H1 (cell line): ENCODE data around the gene DOK6. TPM values are rescaled to one million over a fixed set of nuclear protein-coding genes. Genes with fewer than 3 reads are reported as not detected.

Experiments
- CTCF ChIA-PET: fragments of 300-600 bp; sonication (Branson Sonifier 250); formaldehyde crosslinking; loops from one replicate; lab custom pipeline; 2021; ENCODE audit not compliant: partially characterized antibody; lab: Charles Lee
- POLR2A ChIA-PET: fragments of 300-600 bp; sonication (Branson Sonifier 250); formaldehyde crosslinking; loops from one replicate; lab custom pipeline; 2021; ENCODE audit warnings: inconsistent platforms; ENCODE audit not compliant: partially characterized antibody; lab: Charles Lee
- DNase-seq, 2 experiments: peaks; one replicate each; pipeline versions ENCODE4 v3.0.0 to v3.0.0-alpha.2; 2010 to 2022; ENCODE audit warnings: low spot score in 2 of 2, low read depth in 1 of 2, mixed read lengths in 1 of 2
- FAIRE-seq: peaks from 2 replicates; lab custom pipeline; 2011; peaks lifted over from hg19 to GRCh38; lab: Jason Lieb, UNC
- H2AFZ ChIP-seq: 2 replicates; pipeline ENCODE4 v1.8.1; 2012; ENCODE audit warnings: low read length, inconsistent platforms
- H2AK5ac ChIP-seq: 2 replicates; pipeline ENCODE4 v1.6.1; 2013; ENCODE audit warnings: low read depth, low read length
- H2BK120ac ChIP-seq: replicated peaks from 2 replicates; pipeline ENCODE3; 2013; ENCODE audit warnings: low read depth, low read length, inconsistent platforms
- H2BK12ac ChIP-seq: 2 replicates; pipeline ENCODE4 v1.6.1; 2013; ENCODE audit warnings: low read depth, low read length
- H2BK15ac ChIP-seq: 2 replicates; pipeline ENCODE4 v1.6.1; 2013; ENCODE audit warnings: low read length
- H2BK20ac ChIP-seq: 2 replicates; pipeline ENCODE4 v1.6.1; 2013; ENCODE audit warnings: low read length
- H2BK5ac ChIP-seq: 2 replicates; pipeline ENCODE4 v1.6.1; 2013; ENCODE audit warnings: low read depth, low read length
- H3K14ac ChIP-seq: 2 replicates; pipeline ENCODE4 v1.6.1; 2013; ENCODE audit warnings: inconsistent platforms; ENCODE audit not compliant: insufficient read length
- H3K18ac ChIP-seq: 2 replicates; pipeline ENCODE4 v1.6.1; 2013; ENCODE audit warnings: low read length; ENCODE audit errors: extremely low read depth
- H3K23ac ChIP-seq: 2 replicates; pipeline ENCODE4 v1.6.1; 2013; ENCODE audit warnings: inconsistent platforms; ENCODE audit not compliant: insufficient read length
- H3K23me2 ChIP-seq: 2 replicates; pipeline ENCODE4 v1.6.1; 2013; ENCODE audit warnings: low read depth, low read length
- H3K27ac ChIP-seq: 2 replicates; pipeline ENCODE4 v1.6.1; 2011; ENCODE audit warnings: low read depth, low read length, inconsistent platforms
- H3K27me3 ChIP-seq, 4 experiments: replicated peaks in 1 of 4; 1 replicate in 1 of 4; 2 replicates in 3 of 4; pipeline versions ENCODE4 v1.6.1 to v1.8.1; 2011 to 2013; ENCODE audit warnings: low read length in 3 of 4, mild to moderate bottlenecking in 3 of 4, inconsistent platforms in 2 of 4, mixed read lengths in 2 of 4, moderate library complexity in 1 of 4; ENCODE audit not compliant: control insufficient read depth in 3 of 4, insufficient read depth in 3 of 4; ENCODE audit errors: extremely low read depth in 1 of 4
- H3K36me3 ChIP-seq, 4 experiments: 2 replicates each; pipeline versions ENCODE4 v1.6.1 to v1.8.1; 2011 to 2013; ENCODE audit warnings: mild to moderate bottlenecking in 4 of 4, low read length in 3 of 4, moderate library complexity in 2 of 4, control low read depth in 1 of 4, inconsistent platforms in 1 of 4; ENCODE audit not compliant: insufficient read depth in 4 of 4, control insufficient read depth in 2 of 4
- H3K4ac ChIP-seq: replicated peaks from 2 replicates; pipeline ENCODE3; 2013; ENCODE audit warnings: low read length, low read depth, mixed read lengths, inconsistent platforms; ENCODE audit not compliant: insufficient read length
- H3K4me1 ChIP-seq, 4 experiments: replicated peaks in 1 of 4; 1 replicate in 1 of 4; 2 replicates in 3 of 4; pipeline versions ENCODE4 v1.6.1 to v1.8.1; 2011 to 2013; ENCODE audit warnings: low read length in 3 of 4, inconsistent platforms in 2 of 4, mixed read lengths in 1 of 4; ENCODE audit not compliant: insufficient read depth in 4 of 4, control insufficient read depth in 3 of 4
- H3K4me2 ChIP-seq, 2 experiments: 2 replicates each; pipeline versions ENCODE4 v1.6.1 to v1.8.1; 2011 to 2013; ENCODE audit warnings: low read depth in 2 of 2, low read length in 2 of 2, control low read depth in 1 of 2, inconsistent platforms in 1 of 2, mild to moderate bottlenecking in 1 of 2; ENCODE audit not compliant: insufficient read depth in 1 of 2
- H3K4me3 ChIP-seq, 4 experiments: fragments of 200-600, 300-600 bp in 1 of 4; sonication (generic), shearing (Covaris generic), sonication (Bioruptor Twin) in 1 of 4; 2 replicates each; pipeline versions ENCODE4 v1.5.1 to v1.8.1; 2011 to 2016; ENCODE audit warnings: low read length in 4 of 4, low read depth in 3 of 4, control low read depth in 2 of 4, inconsistent platforms in 2 of 4, mild to moderate bottlenecking in 2 of 4, mixed read lengths in 1 of 4, moderate library complexity in 1 of 4; ENCODE audit not compliant: insufficient read depth in 2 of 4; ENCODE audit errors: extremely low read depth in 1 of 4
- H3K56ac ChIP-seq: replicated peaks from 2 replicates; pipeline ENCODE3; 2013; ENCODE audit warnings: low read depth, mild to moderate bottlenecking, mixed read lengths, low read length, inconsistent platforms; ENCODE audit not compliant: insufficient read length
- H3K79me1 ChIP-seq: 2 replicates; pipeline ENCODE4 v1.6.1; 2013; ENCODE audit warnings: low read depth, low read length, control low read depth
- H3K79me2 ChIP-seq, 2 experiments: 2 replicates each; pipeline versions ENCODE4 v1.6.1 to v1.8.1; 2012 to 2013; ENCODE audit warnings: low read length in 2 of 2, mild to moderate bottlenecking in 2 of 2, inconsistent platforms in 1 of 2; ENCODE audit not compliant: insufficient read depth in 2 of 2, control insufficient read depth in 1 of 2
- H3K9ac ChIP-seq, 4 experiments: replicated peaks in 1 of 4; 1 replicate in 1 of 4; 2 replicates in 3 of 4; pipeline versions ENCODE4 v1.6.1 to v1.8.1; 2011 to 2013; ENCODE audit warnings: low read depth in 3 of 4, low read length in 3 of 4, control low read depth in 2 of 4, mild to moderate bottlenecking in 2 of 4, moderate library complexity in 2 of 4, inconsistent platforms in 1 of 4; ENCODE audit errors: extremely low read depth in 1 of 4
- H3K9me3 ChIP-seq, 2 experiments: 2 replicates each; pipeline versions ENCODE4 v1.6.1 to v1.8.1; 2012 to 2013; ENCODE audit warnings: mild to moderate bottlenecking in 2 of 2, moderate library complexity in 2 of 2, control low read depth in 1 of 2, inconsistent platforms in 1 of 2, low read depth in 1 of 2, low read length in 1 of 2, mixed read lengths in 1 of 2; ENCODE audit not compliant: insufficient read depth in 2 of 2
- H4K20me1 ChIP-seq, 2 experiments: replicated peaks in 1 of 2; 2 replicates each; pipeline versions ENCODE3 to v1.8.1; 2011 to 2013; ENCODE audit warnings: inconsistent platforms in 2 of 2, low read length in 2 of 2, mild to moderate bottlenecking in 1 of 2; ENCODE audit not compliant: insufficient read depth in 2 of 2, control insufficient read depth in 1 of 2
- H4K5ac ChIP-seq: 2 replicates; pipeline ENCODE4 v1.6.1; 2013; ENCODE audit warnings: low read length, low read depth, mixed read lengths, inconsistent platforms; ENCODE audit not compliant: insufficient read length
- H4K8ac ChIP-seq: 2 replicates; pipeline ENCODE4 v1.8.0; 2013; ENCODE audit warnings: mild to moderate bottlenecking, moderate library complexity, low read length, inconsistent platforms; ENCODE audit not compliant: insufficient read depth; ENCODE audit errors: extremely low read depth
- H4K91ac ChIP-seq: replicated peaks from 2 replicates; pipeline ENCODE3; 2013; ENCODE audit warnings: low read length, mixed read lengths, inconsistent platforms; ENCODE audit not compliant: insufficient read length
- CBX5 ChIP-seq: fragments of 300-800, 300-1000 bp; sonication (generic); IDR thresholded peaks from 2 replicates; pipeline ENCODE4 v1.7.1; 2016; ENCODE audit warnings: antibody characterized with exemption, low read length, low read depth
- GTF2F1 ChIP-seq: IDR thresholded peaks from 2 replicates; pipeline ENCODE4 v1.6.1; 2012; ENCODE audit warnings: low read depth, low read length, improper control_type of control experiment, borderline replicate concordance
- JUND ChIP-seq: IDR thresholded peaks from 2 replicates; pipeline ENCODE4 v1.6.1; 2011; ENCODE audit warnings: mild to moderate bottlenecking, improper control_type of control experiment, low read length
- KDM1A ChIP-seq: fragments of 200-600, 300-600 bp; sonication (generic); IDR thresholded peaks from 2 replicates; pipeline ENCODE4 v1.7.1; 2016; ENCODE audit warnings: mild to moderate bottlenecking, low read length, borderline replicate concordance
- KDM4A ChIP-seq: IDR thresholded peaks from one replicate; pipeline ENCODE4 v1.7.1; 2012; ENCODE audit warnings: low read depth, mild to moderate bottlenecking, moderate library complexity, low read length, inconsistent platforms; ENCODE audit not compliant: severe bottlenecking
- POLR2AphosphoS5 ChIP-seq: IDR thresholded peaks from 2 replicates; pipeline ENCODE4 v1.6.1; 2011; ENCODE audit warnings: low read depth, low read length
- RXRA ChIP-seq: IDR thresholded peaks from 2 replicates; pipeline ENCODE4 v1.6.1; 2011; ENCODE audit warnings: low read depth, mild to moderate bottlenecking, low read length, moderate library complexity; ENCODE audit not compliant: insufficient read depth
- SIRT6 ChIP-seq: IDR thresholded peaks from one replicate; pipeline ENCODE4 v1.7.1; 2012; ENCODE audit warnings: low read length, inconsistent platforms
- SP4 ChIP-seq: IDR thresholded peaks from 2 replicates; pipeline ENCODE4 v1.6.1; 2012; ENCODE audit warnings: low read length, inconsistent platforms
- SUZ12 ChIP-seq: fragments of 200-600 bp; sonication (generic); IDR thresholded peaks from 2 replicates; pipeline ENCODE4 v1.6.1; 2012; ENCODE audit warnings: mild to moderate bottlenecking, inconsistent platforms, low read length, moderate library complexity, mixed read lengths
- TAF1 ChIP-seq: IDR thresholded peaks from 2 replicates; pipeline ENCODE4 v1.6.1; 2011; ENCODE audit warnings: mild to moderate bottlenecking, low read depth, low read length
- YY1 ChIP-seq: IDR thresholded peaks from 2 replicates; pipeline ENCODE4 v1.6.1; 2011; ENCODE audit warnings: low read depth, mild to moderate bottlenecking, low read length
- WGBS, 2 experiments: shearing (Covaris generic) in 1 of 2; methylation state at CpG; one replicate each; pipeline versions ENCODE4 v1.1.6 to v1.1.7; 2013 to 2015; ENCODE audit warnings: low lambda C conversion rate in 2 of 2, mixed read lengths in 2 of 2, inconsistent platforms in 1 of 2, low coverage in 1 of 2, missing lambda C conversion rate in 1 of 2; ENCODE audit not compliant: insufficient replicate concordance in 2 of 2, insufficient coverage in 1 of 2, insufficient read length in 1 of 2; ENCODE audit errors: extremely low coverage in 1 of 2, missing lambda C conversion rate in 1 of 2; 5-methylcytosine and 5-hydroxymethylcytosine counted together
- polyA plus RNA-seq, 7 experiments: library from polyadenylated mRNA; depleted of rRNA in 3 of 7; stranded (reverse) in 5 of 7; unstranded in 2 of 7; fragments of >200 nt in 5 of 7; fragments of 200-250 nt in 2 of 7; gene quantifications; 1 replicate in 5 of 7; 2 replicates in 1 of 7; 4 replicates in 1 of 7; pipeline versions ENCODE4 v1.2.1 to v1.2.3, GENCODE V29; 2011 to 2013; ENCODE audit warnings: missing spikeins in 2 of 7, mixed read lengths in 2 of 7
- total RNA-seq: library from RNA; stranded (reverse); fragmentation: NEBNext Ultra II Directional; extraction: Animal tissue kit (Norgen Biotek cat#: 25700); gene quantifications from 2 replicates; pipeline ENCODE4 v1.2.1, GENCODE V29; 2021
- TF ChIP-seq, protein P1 (sequence below): IDR thresholded peaks from 2 replicates; pipeline ENCODE4 v1.6.1; 2012; ENCODE audit warnings: inconsistent platforms

Gene DOK6
- total and polyA plus RNA-seq, 2 of the 8 experiments (the other 6 are each of a cell fraction or from before 2014, with no cell fraction given): 0.33 to 0.50 TPM

DNA sequence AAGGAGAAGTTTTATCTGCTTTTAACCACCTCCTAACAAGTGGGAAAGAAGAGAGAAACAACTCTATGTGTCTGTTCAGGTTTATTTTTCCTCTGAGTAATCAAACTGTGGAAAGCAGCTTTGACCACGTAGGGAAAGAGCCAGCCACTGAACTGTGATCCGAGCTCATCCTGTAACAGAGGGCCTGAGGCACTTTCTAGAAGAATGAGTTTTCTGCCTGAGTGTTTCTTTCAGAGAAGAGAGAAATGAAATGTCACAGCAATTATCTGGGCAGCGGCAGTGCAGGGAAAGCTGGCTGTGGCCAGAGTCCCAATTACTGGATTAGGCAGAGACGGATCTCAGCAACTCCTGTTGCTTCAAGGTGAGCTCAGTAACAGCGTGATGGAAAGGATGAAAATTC, 395.1 kb downstream of the DOK6 start:
- Histone ChIP-seq H3K9me3 (no peaks in the 10 kb centered on the region), H2BK20ac (no peak overlapping the region), H3K9ac (no peak overlapping the region), H3K14ac (no peak overlapping the region), H3K4me3 (no peak overlapping the region), H2BK12ac (no peak overlapping the region), H3K4me1 (no peaks in the 10 kb centered on the region), H4K20me1 (no peaks in the 10 kb centered on the region), H2AFZ (peak overlapping the region; percentile 46; the same call in 1 of the 2 replicates), H3K4me2 (no peak overlapping the region), H4K8ac (no peak overlapping the region), H4K5ac (no peak overlapping the region), H3K4ac (no peak overlapping the region), H4K91ac (no peak overlapping the region), H2BK5ac (no peak overlapping the region), H2AK5ac (no peak overlapping the region), H3K56ac (no peak overlapping the region), H3K79me1 (no peaks in the 10 kb centered on the region), H3K18ac (no peak overlapping the region), H3K23me2 (no peaks in the 10 kb centered on the region), H3K36me3 (no peaks in the 10 kb centered on the region), H3K27ac (no peak overlapping the region), H3K27me3 (no peaks in the 10 kb centered on the region), H2BK120ac (no peak overlapping the region), H3K79me2 (no peaks in the 10 kb centered on the region), H3K23ac (no peak overlapping the region), H2BK15ac (no peak overlapping the region)
- FAIRE-seq (no peak), DNase-seq (no peak)
- TF ChIP-seq TAF1: no peak
- TF ChIP-seq, protein P1, sequence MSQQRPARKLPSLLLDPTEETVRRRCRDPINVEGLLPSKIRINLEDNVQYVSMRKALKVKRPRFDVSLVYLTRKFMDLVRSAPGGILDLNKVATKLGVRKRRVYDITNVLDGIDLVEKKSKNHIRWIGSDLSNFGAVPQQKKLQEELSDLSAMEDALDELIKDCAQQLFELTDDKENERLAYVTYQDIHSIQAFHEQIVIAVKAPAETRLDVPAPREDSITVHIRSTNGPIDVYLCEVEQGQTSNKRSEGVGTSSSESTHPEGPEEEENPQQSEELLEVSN: no peak
- TF ChIP-seq SUZ12: no peak
- no peak for TF ChIP-seq SP4
- TF ChIP-seq JUND: no peak
- TF ChIP-seq RXRA: no peak
- no peak for TF ChIP-seq KDM4A
- no peak for TF ChIP-seq CBX5
- no peak for TF ChIP-seq YY1
- TF ChIP-seq SIRT6: no peak
- TF ChIP-seq KDM1A: no peak
- TF ChIP-seq GTF2F1: no peak
- TF ChIP-seq POLR2AphosphoS5: no peak
- ChIA-PET CTCF (interaction anchor here (0.6 to 1.2 kb wide), 2 partner anchors 204 to 515 kb away, joined by 3 to 4 read pairs; no protein-coding TSS in a partner anchor), POLR2A (no interaction called here)
- WGBS, 2 experiments: 93% methylated on average over 5 of the region's 5 CpGs; no CpG with 5 or more reads in 1 of the 2 experiments
